OCI-LY7 (cell line): ENCODE measurements around the gene MATR3.

ENCODE experiments used
- CTCF ChIP-seq: fragments of 200-600 bp; sonication (generic); conservative IDR thresholded peaks from 2 replicates; pipeline ENCODE4 v1.5.1; 2014; ENCODE audit warnings: mild to moderate bottlenecking, antibody characterized with exemption, low read length, moderate library complexity, mixed read lengths
- EZH2phosphoT487 ChIP-seq: fragments of 200-600 bp; sonication (generic); IDR thresholded peaks from 2 replicates; pipeline ENCODE4 v1.6.1; 2018; ENCODE audit warnings: low read depth, borderline replicate concordance, mild to moderate bottlenecking, mixed run types, antibody characterized with exemption, low read length, moderate library complexity, mixed read lengths

GRCh38 chr5:139283252-139284166 is 10.0 kb upstream of the MATR3 start:
- TF ChIP-seq CTCF, result no peak
- TF ChIP-seq EZH2phosphoT487, result no peak
